Myocyte (in vitro differentiated cells): Measurements from ENCODE around the gene HDGF. TPM values are rescaled to one million over a fixed set of nuclear protein-coding genes. Genes with fewer than 3 reads are reported as not detected.

Source experiments
- DNase-seq: peaks from one replicate; pipeline ENCODE4 v3.0.0-alpha.2; 2012; ENCODE audit warnings: low read depth
- total RNA-seq: library from RNA; depleted of rRNA; stranded (reverse); fragments of >200 nt; gene quantifications from 2 replicates; pipeline ENCODE4 v1.2.3, GENCODE V29; 2014

The HDGF gene
- total RNA-seq, 1 donor from 2014 or later, result 299 TPM

DNA sequence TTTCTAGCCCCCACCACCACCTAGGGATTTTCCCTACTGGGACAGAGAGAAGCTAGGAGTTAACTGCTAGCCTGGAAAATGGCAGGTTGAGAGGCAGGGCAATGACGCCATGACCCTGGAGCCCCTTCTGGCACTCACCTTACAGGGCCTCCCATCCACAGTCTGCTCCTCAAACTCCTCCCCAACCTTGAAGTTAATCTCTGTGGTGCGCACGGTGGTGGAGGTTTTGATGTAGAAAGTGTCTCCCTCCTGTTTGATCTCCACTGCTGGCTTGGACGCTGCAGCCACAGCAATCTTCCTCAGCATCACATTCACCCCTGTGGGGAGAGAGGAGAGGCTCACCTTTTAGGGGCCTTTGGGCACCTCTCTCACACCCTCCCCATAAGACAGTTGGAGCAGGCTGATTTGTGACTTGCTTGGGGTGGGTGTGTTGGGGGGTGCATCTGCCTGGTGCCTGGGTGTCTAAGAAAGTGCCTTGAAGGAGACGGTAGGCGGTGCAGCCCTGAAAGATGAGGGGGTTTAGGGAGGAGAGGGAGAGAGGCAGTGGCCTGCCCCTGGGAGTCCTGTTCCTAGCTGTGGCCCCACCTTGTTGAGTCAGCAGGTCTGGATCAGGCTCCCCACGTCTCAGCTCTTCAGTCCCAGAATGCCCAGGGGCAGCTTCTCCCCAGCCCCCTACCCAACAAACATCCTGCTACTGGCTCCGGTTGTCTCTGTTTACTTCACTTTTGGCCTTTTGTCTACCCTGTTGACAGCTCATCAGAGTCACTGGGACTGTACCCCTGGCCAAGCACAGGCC is 50.5 kb downstream of the HDGF start:
- no peak for DNase-seq

DNA sequence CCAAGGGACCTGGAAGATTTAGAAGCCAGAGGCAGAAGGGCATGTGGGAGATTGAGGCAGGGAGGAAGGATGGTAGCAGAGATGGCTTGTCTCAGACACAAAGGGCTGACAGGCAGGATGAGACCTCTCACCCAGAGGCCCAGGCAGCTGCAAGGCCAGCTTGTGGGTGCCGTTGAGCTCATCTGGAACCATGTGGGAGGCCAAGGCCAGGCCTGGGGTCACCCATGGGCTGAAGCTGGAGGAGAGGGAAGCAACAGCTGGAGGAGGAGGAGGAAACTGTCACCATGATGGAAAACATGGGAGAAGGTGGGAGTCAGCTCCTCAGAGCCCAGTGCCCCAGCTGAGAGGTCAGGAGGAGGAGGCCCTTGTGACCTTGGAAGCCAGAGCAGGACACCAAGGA is 52.5 kb downstream of the HDGF start:
- no peak for DNase-seq

DNA sequence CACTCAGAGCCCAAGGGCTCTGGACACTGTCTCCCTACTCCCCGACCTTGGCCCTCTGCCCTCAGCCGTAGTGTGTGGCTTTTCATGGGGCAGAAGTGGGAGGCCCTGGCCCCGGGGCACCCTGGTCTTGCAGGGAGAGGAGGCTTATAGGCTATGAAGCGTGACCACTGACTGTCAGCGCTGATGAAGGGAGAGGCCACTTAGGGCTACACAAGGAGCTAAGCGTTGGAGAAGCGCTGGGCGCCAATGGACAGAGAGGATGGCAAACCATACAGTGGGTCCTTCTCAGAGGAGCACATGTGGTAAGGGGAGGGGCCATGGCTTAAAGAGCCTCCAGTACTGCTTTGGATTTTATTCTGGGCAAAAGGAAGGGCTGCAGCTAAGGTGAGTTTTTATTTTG is 54.0 kb downstream of the HDGF start:
- DNase-seq, result no peak

DNA sequence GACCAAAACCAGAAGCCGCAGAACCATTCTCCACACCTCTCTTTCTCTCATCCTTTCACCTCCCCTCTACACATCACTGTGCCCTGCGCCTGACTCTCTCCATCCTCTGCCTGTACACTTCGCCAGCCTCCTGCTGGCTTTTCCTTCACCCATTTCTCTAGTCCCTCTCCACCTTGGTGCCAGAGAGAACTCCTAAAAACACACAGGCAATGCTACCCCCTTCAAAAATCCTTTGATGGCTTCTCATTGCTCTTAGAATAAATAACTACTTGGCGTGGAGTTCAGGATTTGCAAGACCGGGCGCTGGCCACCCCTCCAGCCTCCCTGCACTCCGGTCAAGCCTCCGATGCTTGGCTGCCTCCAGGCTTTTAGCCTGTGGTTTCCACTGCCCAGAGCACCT is 54.7 kb downstream of the HDGF start:
- DNase-seq, result no peak

DNA sequence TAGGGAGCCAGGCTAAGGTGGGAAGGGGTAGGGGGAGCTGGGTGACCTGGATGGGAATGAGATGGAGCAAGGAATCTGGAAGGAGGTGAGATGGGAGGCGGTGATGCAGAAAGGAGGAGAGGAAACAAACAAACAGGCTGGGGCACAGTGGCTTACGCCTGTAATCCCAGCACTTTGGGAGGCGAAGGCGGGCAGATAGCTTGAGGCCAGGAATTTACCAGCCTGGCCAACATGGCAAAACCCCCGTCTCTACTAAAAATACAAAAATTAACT is 56.8 kb downstream of the HDGF start:
- no peak for DNase-seq

DNA sequence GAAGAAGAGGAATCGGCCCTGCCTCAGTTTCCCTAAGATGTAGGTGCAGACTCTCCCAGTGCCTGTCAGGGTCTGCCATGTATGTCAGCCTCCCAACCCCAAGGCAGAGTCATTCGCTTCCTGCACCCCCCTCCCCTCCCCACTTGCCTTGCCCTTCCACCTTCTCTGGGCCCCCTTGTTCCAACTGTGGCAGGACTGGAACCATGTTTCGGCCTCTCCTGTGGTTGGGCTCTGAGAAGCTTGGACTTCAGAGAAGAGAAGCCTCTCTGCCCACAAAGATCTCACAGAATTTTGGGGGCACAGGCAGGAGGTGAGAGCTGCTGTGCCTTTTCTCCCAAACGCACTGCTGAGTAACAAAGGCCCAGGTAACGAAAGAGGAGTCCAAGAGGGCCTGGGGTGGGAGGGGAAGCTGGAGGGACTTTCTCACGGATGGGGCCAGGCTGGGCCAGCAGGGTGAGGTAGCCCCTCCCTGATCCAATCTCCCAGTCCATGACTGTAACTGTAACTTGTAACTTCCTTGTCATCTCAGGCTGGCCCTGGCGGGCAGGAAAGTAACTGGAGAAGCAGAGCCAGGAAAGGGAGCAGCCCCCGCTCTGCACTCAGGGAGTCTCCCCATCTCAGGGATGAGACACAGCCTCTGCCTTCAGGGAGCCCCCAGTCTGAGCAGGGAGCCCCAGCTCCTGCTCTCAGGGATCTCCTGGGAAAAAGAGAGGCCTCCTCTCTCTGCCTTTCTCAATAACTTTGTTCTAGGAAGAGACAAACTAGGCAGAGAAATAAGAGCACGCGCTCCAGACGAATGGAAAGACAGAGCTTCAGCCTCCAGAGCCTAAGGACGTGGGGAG is 57.4 kb downstream of the HDGF start:
- no peak for DNase-seq

DNA sequence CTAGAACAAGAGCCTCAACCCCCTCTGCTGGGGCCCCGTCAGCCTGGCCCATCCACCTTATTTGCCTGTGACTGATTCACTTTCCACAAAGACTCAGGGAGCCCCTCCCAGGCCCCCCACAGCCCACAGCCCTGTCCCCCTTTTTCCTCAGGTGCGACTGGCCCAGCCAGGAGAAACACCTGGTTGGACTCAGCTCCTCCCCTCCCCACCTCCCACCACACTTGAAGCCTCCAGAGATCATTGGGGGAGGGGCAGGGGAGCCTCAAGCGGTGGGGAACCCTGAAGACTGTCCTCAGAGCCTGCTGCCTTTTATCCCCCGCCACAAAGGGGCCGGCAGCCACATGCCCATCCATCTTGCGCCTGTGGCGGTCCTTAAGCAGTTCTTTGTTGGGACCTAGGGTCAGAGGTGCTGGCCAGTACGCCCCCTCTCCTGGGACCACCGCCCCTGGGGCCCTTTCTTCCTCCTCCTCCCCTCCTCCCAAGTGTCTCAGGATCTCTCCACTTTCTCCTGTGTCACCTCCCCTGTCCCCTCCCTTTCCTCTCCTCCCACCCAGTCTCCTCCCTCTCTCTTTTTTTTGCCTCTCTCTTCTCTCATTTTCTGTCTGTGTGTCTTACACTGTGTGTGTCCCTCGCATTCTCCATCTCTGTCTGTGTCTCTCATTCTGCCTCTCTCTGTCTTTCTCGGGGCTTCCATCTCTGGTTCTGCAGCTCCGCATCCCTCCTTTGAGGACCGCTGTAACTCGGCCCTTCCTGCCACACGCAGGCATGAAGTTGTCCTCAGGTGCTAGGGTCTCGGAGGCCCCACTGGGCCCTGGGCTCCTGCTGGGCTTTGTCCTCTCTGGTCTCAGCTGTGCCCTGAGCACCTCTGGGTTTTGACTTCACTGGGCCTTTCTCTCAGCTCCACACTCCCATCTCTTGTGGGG is 58.3 kb downstream of the HDGF start:
- DNase-seq, result no peak

DNA sequence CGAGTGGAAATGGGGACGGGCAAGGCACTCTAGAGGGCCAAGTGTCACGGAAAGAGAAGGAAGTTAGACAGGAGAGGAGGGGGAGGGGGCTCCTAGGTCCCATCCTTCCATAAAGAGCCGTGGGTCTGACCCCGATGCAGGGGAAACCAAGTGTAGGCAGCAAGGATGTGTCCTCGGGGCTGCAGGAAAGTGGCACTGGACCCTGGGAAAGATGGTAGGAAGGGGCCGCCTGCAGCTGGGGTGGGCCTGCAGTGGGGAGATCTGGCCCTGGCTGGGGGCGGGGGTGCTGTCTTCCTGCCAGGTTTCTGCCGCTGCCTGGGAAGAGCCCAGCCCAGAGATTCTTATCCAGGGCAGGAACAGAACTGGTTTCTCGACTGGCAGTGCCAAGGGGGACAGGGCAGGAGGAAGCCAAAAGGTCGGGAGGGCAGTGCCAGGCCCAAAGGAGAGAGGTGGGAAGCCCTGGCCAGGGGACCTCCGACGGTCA is 59.0 kb downstream of the HDGF start:
- DNase-seq, result no peak

Other genes with a start within 250 kb of the HDGF start
- 0.24 and 0.52 TPM in 2 replicates for gene IQGAP3, start 179.1 kb downstream of the HDGF start, total RNA-seq
- 0.19 TPM in 1 of 2 replicates, not detected in the other for gene TTC24, start 172.0 kb downstream of the HDGF start, total RNA-seq
- 51.9 and 55.3 TPM in 2 replicates for gene NAXE, start 159.9 kb downstream of the HDGF start, total RNA-seq
- gene GPATCH4, start 150.2 kb downstream of the HDGF start, total RNA-seq, result 23.4 and 29.6 TPM in 2 replicates
- not detected in 2 replicates for gene HAPLN2, start 132.3 kb downstream of the HDGF start, total RNA-seq
- gene BCAN, start 109.6 kb downstream of the HDGF start, total RNA-seq, result 0.11 TPM in 1 of 2 replicates, not detected in the other
- 1,770 and 2,264 TPM in 2 replicates for gene NES, start 74.3 kb downstream of the HDGF start, total RNA-seq
- gene CRABP2, start 46.1 kb downstream of the HDGF start, total RNA-seq, result 5.3 and 6.2 TPM in 2 replicates
- gene METTL25B, start 23.2 kb downstream of the HDGF start, total RNA-seq, result 8.9 and 13.5 TPM in 2 replicates
- gene ISG20L2, start 22.9 kb downstream of the HDGF start, total RNA-seq, result 12.8 and 19.7 TPM in 2 replicates
- 60.6 and 65.6 TPM in 2 replicates for gene MRPL24, start 10.6 kb downstream of the HDGF start, total RNA-seq
- 50.1 and 52.6 TPM in 2 replicates for gene PRCC, start 15.9 kb upstream of the HDGF start, total RNA-seq
- not detected in 2 replicates for gene SH2D2A, start 65.2 kb upstream of the HDGF start, total RNA-seq
- gene INSRR, start 107.4 kb upstream of the HDGF start, total RNA-seq, result 0.05 TPM in 1 of 2 replicates, not detected in the other
- 0.10 and 2.5 TPM in 2 replicates for gene NTRK1, start 109.2 kb upstream of the HDGF start, total RNA-seq
- 0.05 TPM in 1 of 2 replicates, not detected in the other for gene PEAR1, start 142.0 kb upstream of the HDGF start, total RNA-seq
- gene LRRC71, start 169.0 kb upstream of the HDGF start, total RNA-seq, result not detected in 2 replicates